ENCODE measurements around the gene PCF11.
"Not testable (repeated sequence)": the region's sequence is repeated elsewhere in the genome, so short reads cannot be mapped to it uniquely, and the experiment has no call there.

The PCF11 gene

GRCh38 chr11:83156996-83157593 lies at the start of gene PCF11:
TSS of gene PCF11 (plus strand) at chr11:83157131. CDS start at chr11:83157440, 309 bp downstream.
- DNase-seq = no peak

- DNase-seq = no peak
These were observed 44.0 kb upstream of the PCF11 start for GRCh38 chr11:83112886-83113285.

- no peak for DNase-seq
These were observed 41.9 kb upstream of the PCF11 start for GRCh38 chr11:83115026-83115425.

GRCh38 chr11:83115551-83115950 lies 41.4 kb upstream of the PCF11 start:
- DNase-seq = no peak

GRCh38 chr11:83116015-83116641 lies 40.8 kb upstream of the PCF11 start:
- no peak for DNase-seq

- no peak for DNase-seq
These were observed 38.1 kb upstream of the PCF11 start for GRCh38 chr11:83118814-83119213.

GRCh38 chr11:83119216-83119615 lies 37.7 kb upstream of the PCF11 start:
- DNase-seq = no peak

- no peak for DNase-seq
These were observed 36.6 kb upstream of the PCF11 start for GRCh38 chr11:83120327-83120726.

- no peak for DNase-seq
These were observed 34.9 kb upstream of the PCF11 start for GRCh38 chr11:83122050-83122449.

- no peak for DNase-seq
These were observed 34.2 kb upstream of the PCF11 start for GRCh38 chr11:83122766-83123165.

GRCh38 chr11:83124636-83125424 lies 32.1 kb upstream of the PCF11 start:
- DNase-seq = no peak

GRCh38 chr11:83125577-83125976 lies 31.4 kb upstream of the PCF11 start:
- no peak for DNase-seq

- no peak for DNase-seq
These were observed 29.7 kb upstream of the PCF11 start for GRCh38 chr11:83127310-83127637.

GRCh38 chr11:83132191-83132590 lies 24.7 kb upstream of the PCF11 start:
- DNase-seq = no peak

- DNase-seq = not testable (repeated sequence)
These were observed 23.7 kb upstream of the PCF11 start for GRCh38 chr11:83133266-83133665.

GRCh38 chr11:83139310-83139709 lies 17.6 kb upstream of the PCF11 start:
- DNase-seq = no peak

GRCh38 chr11:83140691-83141455 lies 16.1 kb upstream of the PCF11 start:
- DNase-seq = no peak

- no peak for DNase-seq
These were observed 9.0 kb upstream of the PCF11 start for GRCh38 chr11:83147895-83148294.

- DNase-seq = no peak
These were observed 6.5 kb upstream of the PCF11 start for GRCh38 chr11:83150450-83150849.

- DNase-seq = no peak
These were observed 5.5 kb upstream of the PCF11 start for GRCh38 chr11:83151274-83151977.

GRCh38 chr11:83152264-83152663 lies 4.7 kb upstream of the PCF11 start:
- no peak for DNase-seq

GRCh38 chr11:83153764-83154163 lies 3.2 kb upstream of the PCF11 start:
- no peak for DNase-seq
